Measurements from ENCODE around the gene NUP98. TPM values are rescaled to one million over a fixed set of nuclear protein-coding genes. Genes with fewer than 3 reads are reported as not detected.
"Not testable (repeated sequence)": the region's sequence is repeated elsewhere in the genome, so short reads cannot be mapped to it uniquely, and the experiment has no call there.

The NUP98 gene
- total RNA-seq, 1 donor from 2014 or later: 110 TPM

- intact Hi-C loops (cut with micrococcal nuclease): no loop called here
Observed at GRCh38 chr11:3644817-3645235, 152.5 kb downstream of the NUP98 start, which contains the start of gene ART1. Gene ART1, plus strand, starts transcription at chr11:3645128. Its CDS starts 14,086 bp downstream, at chr11:3659214.

GRCh38 chr11:3643102-3643546, 154.2 kb downstream of the NUP98 start:
- intact Hi-C loops (cut with micrococcal nuclease): not testable (repeated sequence)

GRCh38 chr11:3642071-3642951, 155.0 kb downstream of the NUP98 start:
- intact Hi-C loops (cut with micrococcal nuclease): no loop called here

- intact Hi-C loops (cut with micrococcal nuclease): no loop called here
Observed at GRCh38 chr11:3641701-3642070, 155.7 kb downstream of the NUP98 start, which contains the start of gene ART5. Gene ART5, minus strand, starts transcription at chr11:3641992. Its CDS starts 130 bp downstream, at chr11:3641862.

GRCh38 chr11:3641191-3641590, 156.2 kb downstream of the NUP98 start:
- intact Hi-C loops (cut with micrococcal nuclease): no loop called here

- intact Hi-C loops (cut with micrococcal nuclease): no loop called here
Observed at GRCh38 chr11:3639841-3640240, 157.5 kb downstream of the NUP98 start.

- intact Hi-C loops (cut with micrococcal nuclease): no loop called here
Observed at GRCh38 chr11:3638513-3638912, 158.8 kb downstream of the NUP98 start.

- intact Hi-C loops (cut with micrococcal nuclease): no loop called here
Observed at GRCh38 chr11:3637201-3637600, 160.2 kb downstream of the NUP98 start.

- intact Hi-C loops (cut with micrococcal nuclease): no loop called here
Observed at GRCh38 chr11:3635641-3636375, 161.5 kb downstream of the NUP98 start.

GRCh38 chr11:3632070-3632660, 165.2 kb downstream of the NUP98 start:
- intact Hi-C loops (cut with micrococcal nuclease): no loop called here

- intact Hi-C loops (cut with micrococcal nuclease): no loop called here
Observed at GRCh38 chr11:3631331-3631730, 166.0 kb downstream of the NUP98 start.

- intact Hi-C loops (cut with micrococcal nuclease): no loop called here
Observed at GRCh38 chr11:3627291-3627690, 170.1 kb downstream of the NUP98 start.

GRCh38 chr11:3626250-3626960, 170.9 kb downstream of the NUP98 start:
- intact Hi-C loops (cut with micrococcal nuclease): no loop called here

Other genes with a start within 250 kb of the NUP98 start
- gene ART5, start 155.6 kb downstream of the NUP98 start, total RNA-seq: not detected in 2 replicates
- gene ART1, start 152.4 kb downstream of the NUP98 start, total RNA-seq: not detected in 2 replicates
- gene CHRNA10, start 126.2 kb downstream of the NUP98 start, total RNA-seq: 3.0 and 3.7 TPM in 2 replicates
- 21.3 and 21.8 TPM in 2 replicates for gene PGAP2, start 11.0 kb upstream of the NUP98 start, total RNA-seq
- gene RHOG, start 43.4 kb upstream of the NUP98 start, total RNA-seq: 150 TPM in 2 replicates
- gene STIM1, start 58.1 kb upstream of the NUP98 start, total RNA-seq: 90.9 and 93.1 TPM in 2 replicates